ENCODE results near the gene VMAC. TPM values are rescaled to one million over a fixed set of nuclear protein-coding genes. Genes with fewer than 3 reads are reported as not detected.

The VMAC gene
- total RNA-seq, 2 donors from 2014 or later = 5.9 TPM

- Mint-ChIP-seq H3K27ac (no peak overlapping the region), H3K4me1 (peaks cover 73% of the 10 kb centered on the region), H3K36me3 (ENCODE audit: low read depth) (no peaks in the 10 kb centered on the region), H3K9me3 (no peaks in the 10 kb centered on the region), H3K4me3 (no peak overlapping the region), H3K27me3 (ENCODE audit: insufficient read depth) (no peaks in the 10 kb centered on the region)
- H3K4me3 ChIP-seq (ENCODE audit: low read length) = no peak overlapping the region
- peaks cover 5% of the 10 kb centered on the region for H3K36me3 ChIP-seq (ENCODE audit: control insufficient read depth, insufficient read depth, low read length)
- no peaks in the 10 kb centered on the region for H3K27me3 ChIP-seq (ENCODE audit: control insufficient read depth, insufficient read depth, low read length, poor library complexity, severe bottlenecking)
- TF ChIP-seq, protein P1, sequence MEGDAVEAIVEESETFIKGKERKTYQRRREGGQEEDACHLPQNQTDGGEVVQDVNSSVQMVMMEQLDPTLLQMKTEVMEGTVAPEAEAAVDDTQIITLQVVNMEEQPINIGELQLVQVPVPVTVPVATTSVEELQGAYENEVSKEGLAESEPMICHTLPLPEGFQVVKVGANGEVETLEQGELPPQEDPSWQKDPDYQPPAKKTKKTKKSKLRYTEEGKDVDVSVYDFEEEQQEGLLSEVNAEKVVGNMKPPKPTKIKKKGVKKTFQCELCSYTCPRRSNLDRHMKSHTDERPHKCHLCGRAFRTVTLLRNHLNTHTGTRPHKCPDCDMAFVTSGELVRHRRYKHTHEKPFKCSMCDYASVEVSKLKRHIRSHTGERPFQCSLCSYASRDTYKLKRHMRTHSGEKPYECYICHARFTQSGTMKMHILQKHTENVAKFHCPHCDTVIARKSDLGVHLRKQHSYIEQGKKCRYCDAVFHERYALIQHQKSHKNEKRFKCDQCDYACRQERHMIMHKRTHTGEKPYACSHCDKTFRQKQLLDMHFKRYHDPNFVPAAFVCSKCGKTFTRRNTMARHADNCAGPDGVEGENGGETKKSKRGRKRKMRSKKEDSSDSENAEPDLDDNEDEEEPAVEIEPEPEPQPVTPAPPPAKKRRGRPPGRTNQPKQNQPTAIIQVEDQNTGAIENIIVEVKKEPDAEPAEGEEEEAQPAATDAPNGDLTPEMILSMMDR (conservative IDR thresholded peaks at IDR 0.05) = no peak
- no peak overlapping the region for H3K27ac ChIP-seq (ENCODE audit: low read depth, low read length)
- no peak overlapping the region for H3K9ac ChIP-seq (ENCODE audit: extremely low read depth, low read length, poor library complexity, severe bottlenecking)
- H3K4me1 ChIP-seq (ENCODE audit: control insufficient read depth, insufficient read depth, low read length) = peaks cover 10% of the 10 kb centered on the region
- DNase-seq = no peak
- 89 to 92% methylated on average over 6 to 10 of the region's 10 CpGs for WGBS, 2 experiments (ENCODE audit: insufficient coverage in 1 of 2, insufficient read length in 1 of 2)
- H3K9me3 ChIP-seq (ENCODE audit: control insufficient read depth, low read length) = no peaks in the 10 kb centered on the region
Observed at GRCh38 chr19:5957170-5957569, 52.5 kb downstream of the VMAC start.

DNA sequence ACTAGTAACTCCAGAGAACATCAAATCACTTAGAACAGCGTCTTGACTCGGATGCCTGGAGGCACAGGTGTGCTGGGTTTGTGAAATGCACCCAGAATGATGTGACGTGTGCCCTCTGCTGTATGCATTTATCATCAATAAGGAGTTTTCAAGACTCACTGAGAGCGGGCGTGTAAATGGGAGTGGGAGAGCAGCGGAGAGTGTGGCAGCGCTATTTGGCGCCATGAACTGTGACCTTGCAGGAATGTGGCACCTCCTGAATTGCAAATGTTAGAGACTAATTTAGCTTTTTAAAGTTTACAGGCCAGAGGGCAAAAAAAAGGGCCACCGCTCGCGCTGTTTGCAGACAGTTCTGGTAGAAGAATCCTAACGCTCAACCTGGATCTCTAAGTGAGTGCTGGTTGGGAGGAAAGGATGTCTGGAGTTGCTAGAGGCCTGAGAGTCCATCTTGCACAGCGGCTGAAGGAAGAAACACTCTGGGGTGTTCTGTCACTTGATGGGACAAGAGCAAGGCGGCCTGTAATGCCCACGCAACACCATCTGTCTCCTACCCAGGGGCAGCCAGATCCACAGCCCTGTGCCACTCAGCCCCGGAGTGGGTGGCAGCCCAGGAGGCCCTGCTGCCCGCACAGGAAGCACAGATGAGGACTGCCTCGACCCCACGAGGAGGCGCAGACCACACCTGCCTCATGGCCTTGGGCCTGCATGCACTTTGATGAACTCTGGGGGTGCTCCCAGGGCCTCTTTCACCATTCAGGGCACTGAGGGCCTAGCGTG is 53.6 kb downstream of the VMAC start:
- H3K9ac ChIP-seq (ENCODE audit: extremely low read depth, low read length, poor library complexity, severe bottlenecking) = no peak overlapping the region
- peaks cover 2% of the 10 kb centered on the region for H3K4me1 ChIP-seq (ENCODE audit: control insufficient read depth, insufficient read depth, low read length)
- Mint-ChIP-seq H3K27me3 (ENCODE audit: insufficient read depth) (no peaks in the 10 kb centered on the region), H3K36me3 (ENCODE audit: low read depth) (no peaks in the 10 kb centered on the region), H3K27ac (peak overlapping the region; percentile 55), H3K4me3 (no peak overlapping the region), H3K4me1 (peaks cover 72% of the 10 kb centered on the region), H3K9me3 (no peaks in the 10 kb centered on the region)
- no peak overlapping the region for H3K4me3 ChIP-seq (ENCODE audit: low read length)
- H3K9me3 ChIP-seq (ENCODE audit: control insufficient read depth, low read length) = no peaks in the 10 kb centered on the region
- TF ChIP-seq, protein P1 (conservative IDR thresholded peaks at IDR 0.05) = no peak
- H3K27me3 ChIP-seq (ENCODE audit: control insufficient read depth, insufficient read depth, low read length, poor library complexity, severe bottlenecking) = no peaks in the 10 kb centered on the region
- WGBS, 2 experiments (ENCODE audit: insufficient coverage in 1 of 2, insufficient read length in 1 of 2) = 85 to 89% methylated on average over 15 to 21 of the region's 21 CpGs
- H3K36me3 ChIP-seq (ENCODE audit: control insufficient read depth, insufficient read depth, low read length) = peaks cover 5% of the 10 kb centered on the region
- no peak for DNase-seq
- H3K27ac ChIP-seq (ENCODE audit: low read depth, low read length) = peak overlapping the region; percentile 25

GRCh38 chr19:5958851-5959122 is 54.1 kb downstream of the VMAC start:
- H3K4me1 ChIP-seq (ENCODE audit: control insufficient read depth, insufficient read depth, low read length) = no peaks in the 10 kb centered on the region
- peak overlapping the region; percentile 25 for H3K27ac ChIP-seq (ENCODE audit: low read depth, low read length)
- no peak for DNase-seq
- TF ChIP-seq, protein P1 (conservative IDR thresholded peaks at IDR 0.05) = no peak
- peaks cover 5% of the 10 kb centered on the region for H3K36me3 ChIP-seq (ENCODE audit: control insufficient read depth, insufficient read depth, low read length)
- H3K4me3 ChIP-seq (ENCODE audit: low read length) = no peak overlapping the region
- H3K27me3 Mint-ChIP-seq (ENCODE audit: insufficient read depth) = no peaks in the 10 kb centered on the region
- no peaks in the 10 kb centered on the region for H3K9me3 Mint-ChIP-seq
- no peaks in the 10 kb centered on the region for H3K36me3 Mint-ChIP-seq (ENCODE audit: low read depth)
- H3K4me1 Mint-ChIP-seq = peaks cover 68% of the 10 kb centered on the region
- no peaks in the 10 kb centered on the region for H3K9me3 ChIP-seq (ENCODE audit: control insufficient read depth, low read length)
- H3K9ac ChIP-seq (ENCODE audit: extremely low read depth, low read length, poor library complexity, severe bottlenecking) = no peak overlapping the region
- no peak overlapping the region for H3K27ac Mint-ChIP-seq
- WGBS, 2 experiments (ENCODE audit: insufficient coverage in 1 of 2, insufficient read length in 1 of 2) = 92% methylated on average over 10 of the region's 10 CpGs; no CpG with 5 or more reads in 1 of the 2 experiments
- no peak overlapping the region for H3K4me3 Mint-ChIP-seq
- H3K27me3 ChIP-seq (ENCODE audit: control insufficient read depth, insufficient read depth, low read length, poor library complexity, severe bottlenecking) = no peaks in the 10 kb centered on the region
